Measurements from ENCODE around the gene ITGAL.
"Not testable (repeated sequence)": the region's sequence is repeated elsewhere in the genome, so short reads cannot be mapped to it uniquely, and the experiment has no call there.

The ITGAL gene

DNA sequence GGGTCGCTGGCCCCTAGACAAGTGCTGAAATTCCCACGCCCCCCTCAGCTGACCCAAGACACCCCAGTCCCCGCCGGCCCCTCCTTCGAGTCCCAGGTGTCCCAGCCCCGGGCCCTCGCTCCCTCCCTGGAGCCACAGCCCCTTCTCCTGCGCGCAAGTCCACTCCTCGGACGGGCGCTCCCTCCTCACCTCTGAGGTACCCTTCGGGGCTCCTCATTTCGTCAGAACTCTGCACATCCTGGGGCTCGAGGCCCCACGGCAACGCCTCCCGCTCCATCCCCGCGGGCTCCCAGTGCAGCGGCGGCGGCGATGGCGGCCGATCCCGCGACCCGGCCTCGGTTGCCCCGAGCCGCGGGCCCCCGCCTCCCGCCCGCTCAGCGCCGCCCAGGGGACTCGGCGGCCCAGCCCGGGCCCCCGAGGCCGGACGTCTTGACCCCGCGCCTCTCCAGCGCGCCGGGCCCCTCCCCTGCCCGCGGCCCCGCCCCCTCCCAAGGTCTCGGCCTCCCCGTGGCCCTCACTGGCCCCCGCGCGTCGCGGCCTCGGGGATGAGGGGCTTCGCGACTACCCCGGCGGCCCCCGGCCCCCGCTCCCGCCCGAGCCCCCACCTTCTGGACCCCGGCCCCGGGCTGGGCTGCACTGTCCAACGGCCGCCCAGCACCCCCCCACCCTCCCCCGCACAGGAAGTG, 53.7 kb downstream of the ITGAL start, which contains the start of gene ZNF768:
ZNF768 (minus strand) TSS at position 430 of the 686 bp plus-strand sequence; CDS start at position 277, 153 bp downstream.
- DNase-seq (ENCODE audit: extremely low read depth in 1 of 2, low read depth in 1 of 2), result no peak

GRCh38 chr16:30526823-30527634, 54.5 kb downstream of the ITGAL start:
- DNase-seq (ENCODE audit: extremely low read depth in 1 of 2, low read depth in 1 of 2), result peak; percentile 95 to 96

- no peak for DNase-seq (ENCODE audit: extremely low read depth in 1 of 2, low read depth in 1 of 2)
Measured at GRCh38 chr16:30527635-30528178, 55.2 kb downstream of the ITGAL start.

GRCh38 chr16:30528799-30529457, 56.4 kb downstream of the ITGAL start:
- DNase-seq (ENCODE audit: extremely low read depth in 1 of 2, low read depth in 1 of 2), result no peak

- no peak for DNase-seq (ENCODE audit: extremely low read depth in 1 of 2, low read depth in 1 of 2)
Measured at GRCh38 chr16:30530163-30531037, 57.9 kb downstream of the ITGAL start.

GRCh38 chr16:30532285-30533145, 60.0 kb downstream of the ITGAL start:
- DNase-seq (ENCODE audit: extremely low read depth in 1 of 2, low read depth in 1 of 2), result no peak

GRCh38 chr16:30533146-30533522, 60.6 kb downstream of the ITGAL start:
- DNase-seq (ENCODE audit: extremely low read depth in 1 of 2, low read depth in 1 of 2), result no peak

DNA sequence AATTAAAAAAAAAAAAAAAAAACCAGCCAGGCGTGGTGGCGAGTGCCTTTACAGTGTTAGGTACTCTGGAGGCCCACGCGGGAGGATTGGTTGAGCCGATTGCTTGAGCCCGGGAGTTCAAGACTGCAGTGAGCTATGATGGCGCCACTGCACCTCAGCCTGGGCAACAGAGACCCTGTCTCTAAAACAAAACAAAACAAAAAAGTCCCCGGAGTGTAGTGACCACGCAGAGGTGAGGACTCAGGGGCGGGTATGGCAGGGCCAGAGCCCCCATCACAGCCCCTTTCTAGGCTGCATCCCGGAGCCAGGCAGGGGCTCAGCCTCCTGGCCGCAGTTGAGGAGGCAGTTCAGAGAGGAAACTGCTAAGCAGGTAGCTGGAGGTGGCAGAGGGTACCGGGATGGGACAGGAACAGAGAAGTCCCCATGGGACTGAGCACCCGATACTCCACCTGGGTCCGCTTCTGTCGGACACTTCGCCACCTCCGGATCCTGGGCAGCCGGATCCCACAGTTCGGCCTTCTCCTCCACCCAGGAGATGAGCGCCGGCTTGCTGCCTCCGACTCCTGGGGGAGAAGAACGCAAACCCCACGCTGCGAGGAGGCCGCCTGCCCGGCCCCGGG, 61.3 kb downstream of the ITGAL start:
- DNase-seq (ENCODE audit: extremely low read depth in 1 of 2, low read depth in 1 of 2), result no peak

DNA sequence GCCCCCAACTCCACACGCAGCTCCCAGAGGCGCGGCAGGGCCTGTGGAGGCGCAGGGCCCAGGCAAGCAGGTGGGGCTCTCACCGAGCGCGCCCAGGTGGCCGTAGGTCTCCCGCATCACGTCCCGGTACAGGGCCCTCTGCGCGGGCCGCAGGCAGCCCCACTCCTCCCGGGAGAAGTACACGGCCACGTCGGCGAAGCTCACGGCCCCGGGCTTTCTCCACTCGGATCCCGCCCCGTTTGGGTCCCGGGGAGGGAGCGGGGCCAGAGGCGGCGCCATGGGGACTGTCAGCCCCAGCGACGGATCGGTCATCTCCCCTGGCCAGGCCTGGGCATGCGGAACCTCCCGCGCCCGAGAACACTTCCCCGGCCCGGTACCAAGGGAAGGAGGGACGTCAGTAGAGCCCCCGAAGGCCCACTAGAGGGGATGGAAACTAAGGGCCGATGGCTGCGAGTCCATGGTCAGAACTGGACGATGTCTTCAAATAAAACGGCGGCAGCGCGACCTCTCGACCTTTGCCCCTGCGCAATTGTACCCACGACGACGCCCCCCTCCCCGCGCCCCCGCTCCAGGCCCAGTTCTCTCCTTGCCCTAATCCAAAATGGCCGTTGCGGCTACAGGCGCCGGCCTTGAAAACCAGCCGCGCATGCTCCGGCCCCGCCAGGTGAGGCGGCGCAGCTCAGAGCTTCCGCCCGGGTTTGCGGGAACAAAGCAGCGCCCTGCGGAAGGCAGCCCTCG, 62.0 kb downstream of the ITGAL start, which contains the start of gene ZNF747:
ZNF747 (minus strand) TSS at position 491 of the 738 bp plus-strand sequence; CDS start at position 312, 179 bp downstream.
- peak; percentile 83 to 85 for DNase-seq (ENCODE audit: extremely low read depth in 1 of 2, low read depth in 1 of 2)

DNA sequence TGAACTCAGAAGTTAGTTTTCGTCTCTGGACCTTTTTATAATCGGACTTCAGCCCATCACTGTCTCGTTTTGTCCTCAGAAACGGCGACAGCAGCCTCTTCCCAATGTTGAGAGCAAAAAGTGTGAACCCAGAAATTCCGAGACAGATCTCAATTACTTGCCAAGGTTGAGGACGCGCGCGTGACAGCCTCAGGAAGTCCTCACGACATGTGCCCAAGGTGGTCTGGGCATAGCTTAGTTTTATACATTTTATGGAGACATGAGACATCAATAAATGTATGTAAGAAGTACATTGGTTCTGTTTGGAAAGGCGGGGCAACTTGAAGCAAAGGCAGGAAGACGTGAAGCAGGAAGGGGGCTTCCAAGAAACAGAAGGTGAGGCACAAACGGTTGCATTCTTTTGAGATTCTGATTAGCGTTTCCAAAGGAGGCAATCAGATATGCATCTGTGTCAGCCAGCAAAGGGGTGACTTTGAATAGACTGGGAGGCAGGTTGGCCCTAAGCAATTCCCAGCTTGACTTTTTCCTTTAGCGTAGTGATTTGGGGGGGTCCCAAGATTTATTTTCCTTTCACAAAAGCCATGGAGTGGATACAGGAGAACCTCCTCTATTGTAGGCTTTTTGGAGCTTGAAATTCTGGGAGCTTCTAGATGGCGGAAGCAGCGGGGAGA, 62.7 kb downstream of the ITGAL start:
- DNase-seq (ENCODE audit: extremely low read depth in 1 of 2, low read depth in 1 of 2), result no peak

DNA sequence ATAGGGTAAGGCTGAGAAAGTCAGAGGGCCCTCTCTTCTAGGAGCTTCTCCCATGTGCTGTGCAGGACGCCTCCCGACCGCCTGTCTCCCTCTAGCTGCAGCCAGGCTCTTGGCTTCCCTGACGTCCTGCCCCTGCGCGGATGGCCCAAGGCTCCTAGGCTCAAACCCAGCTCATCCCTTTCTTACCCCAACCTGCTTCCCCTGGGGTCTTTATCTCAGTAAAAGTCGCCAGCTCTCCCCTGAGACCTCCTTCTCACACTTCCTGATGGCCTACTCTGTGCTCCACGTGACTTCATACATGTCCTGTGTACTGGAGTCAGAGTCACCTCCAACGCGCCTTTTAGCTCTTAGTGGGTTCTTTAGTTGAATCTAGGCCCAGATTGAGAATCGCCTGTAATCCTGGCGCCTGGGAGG, 63.2 kb downstream of the ITGAL start:
- peak; percentile 45 to 46 for DNase-seq (ENCODE audit: extremely low read depth in 1 of 2, low read depth in 1 of 2)

DNA sequence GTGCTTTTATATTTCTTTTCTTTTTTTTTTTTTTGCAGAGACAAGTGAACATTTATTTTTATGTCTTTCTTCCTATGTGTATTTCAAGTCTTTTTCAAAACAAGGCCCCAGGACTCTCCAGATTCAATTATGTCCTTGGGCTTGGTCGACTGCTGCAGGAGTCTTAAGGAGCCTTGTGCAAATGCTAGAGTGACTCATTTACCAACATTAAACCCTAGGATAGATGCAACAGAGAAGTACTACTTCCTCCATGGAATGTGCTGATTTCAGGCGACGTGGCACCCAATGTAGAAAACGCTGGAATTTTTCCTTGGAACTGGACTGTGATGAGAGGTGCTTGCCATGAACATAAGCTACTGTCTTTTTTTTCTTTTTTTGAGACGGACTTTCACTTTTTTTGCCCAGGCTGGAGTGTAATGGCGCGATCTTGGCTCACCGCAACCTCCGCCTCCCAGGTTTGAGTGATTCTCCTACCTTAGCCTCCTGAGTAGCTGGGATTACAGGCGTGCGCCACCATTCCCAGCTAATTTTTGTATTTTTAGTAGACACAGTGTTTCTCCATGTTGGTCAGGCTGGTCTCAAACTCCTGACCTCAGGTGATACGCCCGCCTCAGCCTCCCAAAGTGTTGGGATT, 64.0 kb downstream of the ITGAL start:
- not testable (repeated sequence) for DNase-seq (ENCODE audit: extremely low read depth in 1 of 2, low read depth in 1 of 2)

DNA sequence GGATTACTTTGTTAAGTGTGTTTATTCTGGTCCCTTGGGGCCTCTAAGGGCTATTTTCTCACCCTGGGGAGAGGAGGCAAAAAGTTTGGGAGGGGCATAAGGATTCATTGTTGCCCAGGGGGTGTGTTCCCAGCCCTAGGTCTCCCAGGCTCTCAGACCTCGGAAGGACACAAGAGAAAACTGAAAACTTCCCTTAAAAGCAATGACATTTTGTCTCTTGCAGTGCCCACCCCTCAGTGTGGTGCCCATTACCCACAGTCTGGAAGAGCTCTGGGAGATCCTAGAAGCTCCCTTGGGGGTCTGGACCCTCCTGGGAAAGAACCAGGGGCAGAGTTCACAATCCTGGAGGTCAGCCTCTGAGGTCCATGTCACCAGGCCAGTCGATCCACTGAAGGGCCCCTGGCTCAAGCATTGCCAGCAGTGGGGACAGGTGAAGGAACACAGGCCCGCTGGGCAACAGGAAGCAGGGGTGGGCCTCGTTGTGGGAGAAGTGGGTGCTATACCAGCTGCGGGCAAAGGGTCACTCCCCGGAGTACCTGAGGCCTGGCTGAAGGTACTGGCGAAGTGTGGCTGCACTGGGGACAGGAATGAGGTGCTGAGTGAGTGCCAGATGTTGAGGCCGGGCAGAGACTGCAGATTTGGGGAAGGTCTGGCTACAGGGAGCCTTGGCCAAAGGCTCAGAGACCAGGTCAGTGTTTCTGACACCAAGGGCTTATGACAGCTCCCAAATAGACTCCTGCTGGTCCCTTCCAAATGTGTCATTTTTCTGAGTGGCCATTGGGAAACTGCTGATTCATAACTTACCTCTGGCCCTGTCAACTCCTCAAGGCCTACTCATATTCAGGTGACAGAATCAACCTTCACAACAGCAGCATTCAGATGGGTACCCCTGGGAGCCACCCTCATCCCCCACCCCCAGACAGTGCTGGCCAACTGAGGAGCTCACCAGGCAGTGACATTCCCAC, 66.7 kb downstream of the ITGAL start:
- no peak for DNase-seq (ENCODE audit: extremely low read depth in 1 of 2, low read depth in 1 of 2)

- not testable (repeated sequence) for DNase-seq (ENCODE audit: extremely low read depth in 1 of 2, low read depth in 1 of 2)
Measured at GRCh38 chr16:30539986-30540526, 67.5 kb downstream of the ITGAL start.

DNA sequence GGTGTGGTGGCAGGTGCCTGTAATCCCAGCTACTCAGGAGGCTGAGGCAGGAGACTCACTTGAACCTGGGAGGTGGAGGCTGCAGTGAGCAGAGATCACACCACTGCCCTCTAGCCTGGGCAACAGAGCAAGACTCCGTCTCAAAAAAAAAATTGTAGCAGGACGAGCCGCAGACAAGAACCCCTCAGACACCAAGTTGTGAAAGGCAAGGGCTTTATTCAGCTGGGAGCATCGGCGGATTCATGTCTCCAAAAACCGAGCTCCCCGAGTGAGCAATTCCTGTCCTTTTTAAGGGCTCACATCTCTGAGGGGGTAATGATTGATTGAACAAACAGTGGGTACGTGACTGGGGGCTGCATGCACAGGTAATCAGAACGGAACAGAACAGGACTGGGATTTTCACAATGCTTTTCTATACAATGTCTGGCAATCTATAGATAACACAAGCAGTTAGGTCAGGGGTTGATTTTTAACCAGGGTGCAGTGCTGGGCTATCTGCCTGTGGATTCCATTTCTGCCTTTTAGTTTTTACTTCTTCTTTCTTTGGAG, 68.4 kb downstream of the ITGAL start:
- DNase-seq (ENCODE audit: extremely low read depth in 1 of 2, low read depth in 1 of 2), result not testable (repeated sequence)
